Activated B cell treated with CpG ODN at 0.5 μM for 24 hours (primary cell): ENCODE measurements around the gene KCND3. TPM values are rescaled to one million over a fixed set of nuclear protein-coding genes. Genes with fewer than 3 reads are reported as not detected.

Experiments used
- ATAC-seq: fragments of 200-7000 bp; cut with Tn5 transposase; one replicate; pipeline ENCODE4 v1.10.0; 2021; ENCODE audit warnings: low read depth, mild to moderate bottlenecking, moderate library complexity
- CTCF ChIA-PET: fragments of 350-600 bp; sonication (Branson Sonifier 250); formaldehyde crosslinking; loops from one replicate; lab custom pipeline; 2021; ENCODE audit warnings: antibody characterized with exemption; lab: Charles Lee
- POLR2A ChIA-PET: fragments of 350-600 bp; sonication (Branson Sonifier 250); formaldehyde crosslinking; loops from one replicate; lab custom pipeline; 2021; ENCODE audit warnings: antibody characterized with exemption; lab: Charles Lee
- DNase-seq: peaks from one replicate; pipeline ENCODE4 v3.0.0; 2022
- H3K27ac Mint-ChIP-seq: one replicate; pipeline ENCODE4 v1.8.0; 2020; ENCODE audit warnings: mixed read lengths
- H3K27me3 Mint-ChIP-seq: one replicate; pipeline ENCODE4 v1.8.0; 2021; ENCODE audit warnings: mixed read lengths
- H3K36me3 Mint-ChIP-seq: one replicate; pipeline ENCODE4 v1.8.0; 2021; ENCODE audit warnings: low read depth, mixed read lengths
- H3K4me1 Mint-ChIP-seq: one replicate; pipeline ENCODE4 v1.8.0; 2021; ENCODE audit warnings: mixed read lengths
- H3K4me3 Mint-ChIP-seq: one replicate; pipeline ENCODE4 v1.8.0; 2020; ENCODE audit warnings: mild to moderate bottlenecking, mixed read lengths
- H3K9me3 Mint-ChIP-seq: one replicate; pipeline ENCODE4 v1.8.0; 2020; ENCODE audit warnings: mixed read lengths
- CTCF ChIP-seq: fragments of 200-600 bp; IDR thresholded peaks from one replicate; pipeline ENCODE4 v1.8.0; 2022; ENCODE audit warnings: antibody characterized with exemption, mild to moderate bottlenecking
- intact Hi-C: fragments of 100-400 bp; cut with micrococcal nuclease; formaldehyde crosslinking; loops from one replicate; pipeline ENCODE4 v1.15.1; 2024
- total RNA-seq: library from RNA; stranded (reverse); gene quantifications from 2 replicates; pipeline ENCODE4 v1.2.3, GENCODE V29; 2022

KCND3 gene
- total RNA-seq, 1 donor from 2014 or later, result 0.04 TPM

- Mint-ChIP-seq H3K27ac (no peak overlapping the region), H3K36me3 (no peaks in the 10 kb centered on the region), H3K4me3 (no peak overlapping the region), H3K4me1 (no peaks in the 10 kb centered on the region), H3K27me3 (peaks cover 46% of the 10 kb centered on the region), H3K9me3 (no peaks in the 10 kb centered on the region)
- no peak for DNase-seq
- ChIA-PET POLR2A (no interaction called here), CTCF (no interaction called here)
- no peak for TF ChIP-seq CTCF
- intact Hi-C loops, result no loop called here
- ATAC-seq, result no peak
Observed at GRCh38 chr1:111961773-111962565, 27.5 kb downstream of the KCND3 start.

DNA sequence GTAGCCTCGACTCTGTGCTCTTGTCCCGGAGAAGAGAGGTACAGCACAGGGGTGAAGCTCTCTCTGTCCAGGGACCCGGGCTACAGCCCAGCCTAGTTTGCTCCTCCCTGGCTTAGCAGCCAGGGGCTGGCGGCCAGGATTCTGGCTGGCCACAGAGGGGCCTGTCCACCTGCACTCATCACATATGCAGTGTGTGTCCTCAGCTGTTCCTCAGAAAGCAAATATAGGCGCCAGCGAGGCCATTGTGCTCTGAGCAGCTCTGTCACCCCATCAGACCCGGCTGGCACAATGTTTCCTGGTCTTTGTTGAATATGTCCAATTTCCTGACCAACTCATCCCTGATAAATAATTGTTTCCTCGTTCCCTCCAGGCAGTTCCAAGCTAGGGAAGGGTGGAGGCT is 28.5 kb downstream of the KCND3 start:
- no peaks in the 10 kb centered on the region for H3K4me1 Mint-ChIP-seq
- H3K27me3 Mint-ChIP-seq, result peaks cover 47% of the 10 kb centered on the region
- H3K36me3 Mint-ChIP-seq, result no peaks in the 10 kb centered on the region
- DNase-seq (no peak), ATAC-seq (no peak)
- POLR2A ChIA-PET, result interaction anchor here (0.6 kb wide), 1 partner anchor 287 kb away, joined by 3 read pairs; no protein-coding TSS in a partner anchor
- intact Hi-C loops, result no loop called here
- no peak overlapping the region for H3K27ac Mint-ChIP-seq
- no peak overlapping the region for H3K4me3 Mint-ChIP-seq
- no peak for TF ChIP-seq CTCF
- H3K9me3 Mint-ChIP-seq, result no peaks in the 10 kb centered on the region
- CTCF ChIA-PET, result no interaction called here

- TF ChIP-seq CTCF, result no peak
- DNase-seq (no peak), ATAC-seq (no peak)
- intact Hi-C loops, result no loop called here
- H3K27ac Mint-ChIP-seq, result no peak overlapping the region
- H3K27me3 Mint-ChIP-seq, result peaks cover 41% of the 10 kb centered on the region
- no peaks in the 10 kb centered on the region for H3K36me3 Mint-ChIP-seq
- CTCF ChIA-PET, result no interaction called here
- no peaks in the 10 kb centered on the region for H3K4me1 Mint-ChIP-seq
- no peaks in the 10 kb centered on the region for H3K9me3 Mint-ChIP-seq
- POLR2A ChIA-PET, result no interaction called here
- H3K4me3 Mint-ChIP-seq, result no peak overlapping the region
Observed at GRCh38 chr1:111959436-111959835, 30.0 kb downstream of the KCND3 start.

DNA sequence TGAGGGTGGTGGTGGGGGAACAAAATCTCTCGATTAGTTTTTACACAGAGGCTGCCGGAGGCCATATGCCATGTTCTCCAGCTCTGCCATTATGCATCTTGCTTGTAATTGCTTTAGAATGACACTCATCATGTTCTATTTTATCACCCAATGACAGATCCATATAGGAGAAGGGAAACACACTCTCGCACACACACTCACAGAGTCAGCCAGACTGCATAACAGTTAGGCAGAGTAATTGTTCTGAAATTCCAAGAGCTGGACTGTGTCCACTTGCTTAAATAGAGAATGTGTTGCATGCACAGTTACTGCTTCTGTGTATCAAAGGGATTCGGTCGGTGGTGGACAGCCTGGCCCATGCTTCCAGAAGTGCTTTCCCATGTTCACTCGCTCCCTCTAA is 30.6 kb downstream of the KCND3 start:
- Mint-ChIP-seq H3K36me3 (no peaks in the 10 kb centered on the region), H3K27ac (no peak overlapping the region), H3K4me1 (no peaks in the 10 kb centered on the region), H3K9me3 (no peaks in the 10 kb centered on the region), H3K4me3 (no peak overlapping the region), H3K27me3 (peaks cover 38% of the 10 kb centered on the region)
- no peak for TF ChIP-seq CTCF
- POLR2A ChIA-PET, result no interaction called here
- CTCF ChIA-PET, result no interaction called here
- intact Hi-C loops, result no loop called here
- ATAC-seq (no peak), DNase-seq (no peak)

- Mint-ChIP-seq H3K9me3 (no peaks in the 10 kb centered on the region), H3K36me3 (no peaks in the 10 kb centered on the region), H3K4me1 (no peaks in the 10 kb centered on the region), H3K27me3 (peaks cover 32% of the 10 kb centered on the region), H3K27ac (no peak overlapping the region), H3K4me3 (no peak overlapping the region)
- intact Hi-C loops, result no loop called here
- ATAC-seq, result no peak
- TF ChIP-seq CTCF, result no peak
- no peak for DNase-seq
- POLR2A ChIA-PET, result no interaction called here
- CTCF ChIA-PET, result no interaction called here
Observed at GRCh38 chr1:111958075-111958474, 31.4 kb downstream of the KCND3 start.
